ENCODE results near the gene DNAJC25. TPM values are rescaled to one million over a fixed set of nuclear protein-coding genes. Genes with fewer than 3 reads are reported as not detected.

The DNAJC25 gene
- total RNA-seq, 1 experiment from 2014 or later, result 7.9 TPM

DNA sequence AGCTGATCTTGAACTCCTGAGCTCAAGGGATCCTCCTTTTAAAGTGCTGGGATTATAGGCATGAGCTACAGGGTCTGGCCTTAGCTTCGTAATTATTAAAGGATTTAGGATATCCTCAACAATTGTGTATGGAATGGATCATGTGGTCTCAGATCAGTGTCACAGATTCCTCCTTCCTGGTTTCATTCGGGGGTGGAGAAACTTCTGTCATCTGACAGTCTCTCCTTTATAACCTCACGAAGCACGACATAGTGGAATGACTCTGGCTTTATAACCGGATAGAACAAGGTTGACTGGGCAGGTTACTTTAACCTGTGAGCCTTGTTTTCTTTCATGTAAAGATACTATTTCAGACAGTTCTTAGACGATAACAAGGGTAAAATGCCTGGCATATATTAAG is 25.9 kb downstream of the DNAJC25 start:
- CTCF ChIA-PET, result no interaction called here

GRCh38 chr9:111658943-111659342 is 27.8 kb downstream of the DNAJC25 start:
- Histone ChIP-seq H3K9me3 (ENCODE audit: insufficient read depth, low read depth) (no peaks in the 10 kb centered on the region), H3K27ac (no peak overlapping the region), H3K9me2 (ENCODE audit: insufficient read depth) (no peaks in the 10 kb centered on the region), H2AFZ (no peak overlapping the region), H3K4me3 (no peak overlapping the region), H3F3A (ENCODE audit: insufficient read depth, low read depth) (peaks cover 11% of the 10 kb centered on the region; the same call in 1 of the 2 replicates), H3K79me2 (ENCODE audit: low read depth) (peaks cover 12% of the 10 kb centered on the region), H4K20me1 (ENCODE audit: insufficient read depth) (no peaks in the 10 kb centered on the region), H3K27me3 (ENCODE audit: insufficient read depth, low read depth) (no peaks in the 10 kb centered on the region), H3K4me1 (replicated peaks; ENCODE audit: insufficient read depth) (peaks cover 16% of the 10 kb centered on the region), H3K36me3 (ENCODE audit: low read depth) (peaks cover 2% of the 10 kb centered on the region), H3K4me2 (no peak overlapping the region)
- TF ChIP-seq CTCF (conservative IDR thresholded peaks at IDR 0.05) (no peak), EZH2 (IDR thresholded peaks at IDR 0.05; ENCODE audit: low read depth) (no peak)
- intact Hi-C loops (cut with micrococcal nuclease; ENCODE audit: unreplicated experiment), result no loop called here
- DNase-seq, result no peak
- CTCF ChIA-PET, result no interaction called here
- no TSS peak for BruUV-seq (replicated peaks)
- POLR2A ChIA-PET (ENCODE audit: unreplicated experiment), result no interaction called here

More for the DNA sequence above, 25.9 kb downstream of the DNAJC25 start:
- Histone ChIP-seq H3K4me2 (no peak overlapping the region), H3F3A (ENCODE audit: insufficient read depth, low read depth) (peaks cover 1% of the 10 kb centered on the region; the same call in 1 of the 2 replicates), H3K27ac (no peak overlapping the region), H2AFZ (no peak overlapping the region), H3K4me3 (no peak overlapping the region), H3K79me2 (ENCODE audit: low read depth) (peaks cover 2% of the 10 kb centered on the region), H3K27me3 (ENCODE audit: insufficient read depth, low read depth) (no peaks in the 10 kb centered on the region), H3K36me3 (ENCODE audit: low read depth) (peaks cover 14% of the 10 kb centered on the region), H3K4me1 (replicated peaks; ENCODE audit: insufficient read depth) (no peaks in the 10 kb centered on the region), H3K9me2 (ENCODE audit: insufficient read depth) (no peaks in the 10 kb centered on the region), H4K20me1 (ENCODE audit: insufficient read depth) (no peaks in the 10 kb centered on the region), H3K9me3 (ENCODE audit: insufficient read depth, low read depth) (no peaks in the 10 kb centered on the region)
- intact Hi-C loops (cut with micrococcal nuclease; ENCODE audit: unreplicated experiment), result no loop called here
- POLR2A ChIA-PET (ENCODE audit: unreplicated experiment), result no interaction called here
- TF ChIP-seq CTCF (conservative IDR thresholded peaks at IDR 0.05), result no peak
- no peak for TF ChIP-seq EZH2 (IDR thresholded peaks at IDR 0.05; ENCODE audit: low read depth)
- BruUV-seq (replicated peaks), result no TSS peak
- no peak for DNase-seq

DNA sequence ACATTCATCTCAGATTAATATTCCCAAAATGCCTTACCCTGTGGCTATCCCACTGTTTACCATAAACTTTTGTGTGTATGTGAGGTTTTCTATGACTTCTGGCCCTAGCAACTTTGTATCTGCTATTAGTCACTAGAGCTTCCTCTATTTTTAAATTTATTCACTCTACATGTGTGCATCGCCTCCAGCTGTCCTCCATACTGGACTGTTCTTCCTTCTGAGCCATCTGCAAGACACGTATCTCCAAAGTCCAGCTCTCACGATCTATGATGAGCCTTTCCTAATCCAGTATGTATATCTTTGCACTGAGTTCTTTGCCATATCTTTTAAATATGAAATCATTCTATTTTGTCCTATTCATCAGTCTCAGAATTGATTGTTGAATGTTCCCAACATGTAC is 28.6 kb downstream of the DNAJC25 start:
- intact Hi-C loops (cut with micrococcal nuclease; ENCODE audit: unreplicated experiment), result loop anchor here (5.0 kb wide), 2 partner anchors 177 to 413 kb away; partner anchors contain the start of gene ECPAS
- DNase-seq, result no peak
- Histone ChIP-seq H3K4me2 (no peak overlapping the region), H2AFZ (no peak overlapping the region), H3K27ac (no peak overlapping the region), H4K20me1 (ENCODE audit: insufficient read depth) (no peaks in the 10 kb centered on the region; the same call in 1 of the 2 replicates), H3K9me3 (ENCODE audit: insufficient read depth, low read depth) (no peaks in the 10 kb centered on the region), H3K4me1 (replicated peaks; ENCODE audit: insufficient read depth) (peaks cover 16% of the 10 kb centered on the region), H3F3A (ENCODE audit: insufficient read depth, low read depth) (peaks cover 11% of the 10 kb centered on the region; the same call in 1 of the 2 replicates), H3K4me3 (no peak overlapping the region), H3K9me2 (ENCODE audit: insufficient read depth) (no peaks in the 10 kb centered on the region), H3K79me2 (ENCODE audit: low read depth) (peaks cover 19% of the 10 kb centered on the region), H3K27me3 (ENCODE audit: insufficient read depth, low read depth) (no peaks in the 10 kb centered on the region), H3K36me3 (ENCODE audit: low read depth) (0 out of 2 replicates have a peak, but pooled peaks cover 6% of the 10 kb centered on the region)
- ChIA-PET POLR2A (ENCODE audit: unreplicated experiment) (no interaction called here), CTCF (no interaction called here)
- no TSS peak for BruUV-seq (replicated peaks)
- TF ChIP-seq CTCF (conservative IDR thresholded peaks at IDR 0.05) (no peak), EZH2 (IDR thresholded peaks at IDR 0.05; ENCODE audit: low read depth) (no peak)
